ENCODE data around the gene DFFA. TPM values are rescaled to one million over a fixed set of nuclear protein-coding genes. Genes with fewer than 3 reads are reported as not detected.
A peak's percentile ranks its signal among the peaks of the same experiment; 100 is the strongest.
"Not testable (repeated sequence)": the region's sequence is repeated elsewhere in the genome, so short reads cannot be mapped to it uniquely, and the experiment has no call there.

DFFA gene
- total RNA-seq, 1 experiment from 2014 or later: 86.5 TPM

GRCh38 chr1:10428984-10429383 lies 43.3 kb downstream of the DFFA start (continued):
- TF ChIP-seq AR (CRISPR knock-in tag; IDR thresholded peaks at IDR 0.05) (no peak), JUN (CRISPR knock-in tag; IDR thresholded peaks at IDR 0.05) (no peak), IRF1 (CRISPR knock-in tag; IDR thresholded peaks at IDR 0.05) (no peak), ZNF121 (CRISPR knock-in tag; IDR thresholded peaks at IDR 0.05) (no peak)

- H3K9me3 Mint-ChIP-seq; H3K27me3 Mint-ChIP-seq (ENCODE audit: low read depth); POLR2A ChIA-PET; DNase-seq (ENCODE audit: low spot score); H3K27ac Mint-ChIP-seq; CTCF ChIA-PET; H3K4me3 Mint-ChIP-seq; H3K36me3 Mint-ChIP-seq; ATAC-seq: not testable (repeated sequence)
- H3K4me1 Mint-ChIP-seq: peaks cover 16% of the 10 kb centered on the region
Observed at GRCh38 chr1:10426535-10426848, 45.8 kb downstream of the DFFA start.

- not testable (repeated sequence) for H3K27me3 Mint-ChIP-seq (ENCODE audit: low read depth)
Observed at GRCh38 chr1:10425826-10426534, 46.3 kb downstream of the DFFA start.

GRCh38 chr1:10424651-10425050 lies 47.7 kb downstream of the DFFA start:
- H3K4me3 Mint-ChIP-seq: no peak overlapping the region
- no peaks in the 10 kb centered on the region for H3K27me3 Mint-ChIP-seq (ENCODE audit: low read depth)
- CTCF ChIA-PET: interaction anchor here (1.1 to 1.4 kb wide), 2 partner anchors 9 to 25 kb away, joined by 3 to 4 read pairs; no protein-coding TSS in a partner anchor
- no peaks in the 10 kb centered on the region for H3K9me3 Mint-ChIP-seq
- DNase-seq (ENCODE audit: low spot score): no peak
- H3K27ac Mint-ChIP-seq: no peak overlapping the region
- peaks cover 17% of the 10 kb centered on the region for H3K36me3 Mint-ChIP-seq
- TF ChIP-seq ETV6 (CRISPR knock-in tag; IDR thresholded peaks at IDR 0.05) (no peak), ARID4B (CRISPR knock-in tag; IDR thresholded peaks at IDR 0.05; ENCODE audit: borderline replicate concordance) (no peak), SP1 (CRISPR knock-in tag; conservative IDR thresholded peaks at IDR 0.05) (no peak), FOXP4 (CRISPR knock-in tag; IDR thresholded peaks at IDR 0.05) (no peak), IRF2 (CRISPR knock-in tag; IDR thresholded peaks at IDR 0.05; ENCODE audit: borderline replicate concordance, low read depth) (no peak), NFE2L1 (CRISPR knock-in tag; IDR thresholded peaks at IDR 0.05) (no peak)
- ATAC-seq: no peak
- H3K4me1 Mint-ChIP-seq: peaks cover 5% of the 10 kb centered on the region; the same call in 1 of the 2 replicates
- POLR2A ChIA-PET: no interaction called here

More at GRCh38 chr1:10425826-10426534, 46.3 kb downstream of the DFFA start:
- H3K27ac Mint-ChIP-seq: peak overlapping the region; percentile 5; the same call in 1 of the 2 replicates
- TF ChIP-seq NFYB (CRISPR knock-in tag; conservative IDR thresholded peaks at IDR 0.05; ENCODE audit: low read depth): peak; percentile 54
- CTCF ChIA-PET; H3K9me3 Mint-ChIP-seq; POLR2A ChIA-PET; DNase-seq (ENCODE audit: low spot score); H3K36me3 Mint-ChIP-seq; ATAC-seq; H3K4me3 Mint-ChIP-seq: not testable (repeated sequence)
- H3K4me1 Mint-ChIP-seq: peaks cover 11% of the 10 kb centered on the region

Measured in WTC11 (cell line).